Endodermal cell (in vitro differentiated cells): ENCODE measurements around the gene MPDZ. TPM values are rescaled to one million over a fixed set of nuclear protein-coding genes. Genes with fewer than 3 reads are reported as not detected.

Source experiments
- DNase-seq: peaks from one replicate; pipeline ENCODE4 v3.0.0-alpha.2; 2017
- H3K27ac ChIP-seq: 2 replicates; pipeline ENCODE4 v1.5.1; 2013; ENCODE audit warnings: mild to moderate bottlenecking, low read depth, low read length, moderate library complexity
- H3K27me3 ChIP-seq: 2 replicates; pipeline ENCODE4 v1.6.1; 2013; ENCODE audit warnings: mild to moderate bottlenecking, low read length, moderate library complexity; ENCODE audit not compliant: insufficient read depth, control insufficient read depth, poor library complexity, severe bottlenecking
- H3K36me3 ChIP-seq: 2 replicates; pipeline ENCODE4 v1.7.0; 2013; ENCODE audit warnings: mild to moderate bottlenecking, low read length, moderate library complexity; ENCODE audit not compliant: control insufficient read depth, insufficient read depth
- H3K4me1 ChIP-seq: one replicate; pipeline ENCODE4 v1.7.0; 2013; ENCODE audit warnings: low read length; ENCODE audit not compliant: control insufficient read depth, insufficient read depth
- H3K4me3 ChIP-seq: 2 replicates; pipeline ENCODE4 v1.5.1; 2013; ENCODE audit warnings: mild to moderate bottlenecking, low read length, moderate library complexity
- H3K9ac ChIP-seq: 2 replicates; pipeline ENCODE4 v1.6.1; 2013; ENCODE audit warnings: mild to moderate bottlenecking, low read length, moderate library complexity; ENCODE audit not compliant: poor library complexity, severe bottlenecking; ENCODE audit errors: extremely low read depth
- H3K9me3 ChIP-seq: 2 replicates; pipeline ENCODE4 v1.6.1; 2013; ENCODE audit warnings: mild to moderate bottlenecking, low read length, moderate library complexity; ENCODE audit not compliant: control insufficient read depth
- H3K27ac Mint-ChIP-seq: 2 replicates; pipeline ENCODE4 v1.8.0; 2020; ENCODE audit warnings: mixed read lengths
- H3K27me3 Mint-ChIP-seq: 2 replicates; pipeline ENCODE4 v1.8.0; 2021; ENCODE audit warnings: mild to moderate bottlenecking, mixed read lengths; ENCODE audit not compliant: insufficient read depth
- H3K36me3 Mint-ChIP-seq: 2 replicates; pipeline ENCODE4 v1.8.0; 2020; ENCODE audit warnings: low read depth, mixed read lengths
- H3K4me1 Mint-ChIP-seq: 2 replicates; pipeline ENCODE4 v1.8.0; 2020; ENCODE audit warnings: mixed read lengths
- H3K4me3 Mint-ChIP-seq: 2 replicates; pipeline ENCODE4 v1.8.0; 2020; ENCODE audit warnings: mild to moderate bottlenecking, moderate library complexity, mixed read lengths
- H3K9me3 Mint-ChIP-seq: 2 replicates; pipeline ENCODE4 v1.8.0; 2020; ENCODE audit warnings: mild to moderate bottlenecking, mixed read lengths
- CTCF ChIP-seq: fragments of 200-600 bp; sonication (generic); conservative IDR thresholded peaks from 2 replicates; pipeline ENCODE4 v1.5.0; 2021; ENCODE audit warnings: antibody characterized with exemption, mild to moderate bottlenecking
- WGBS, 2 experiments: methylation state at CpG; one replicate each; pipeline versions ENCODE4 v1.1.5 to v1.1.7; 2013; ENCODE audit warnings: missing lambda C conversion rate in 2 of 2, mixed read lengths in 1 of 2; ENCODE audit not compliant: insufficient coverage in 1 of 2, insufficient read length in 1 of 2; 5-methylcytosine and 5-hydroxymethylcytosine counted together
- total RNA-seq, 2 donors: library from RNA; stranded (reverse); fragmentation: NEBNext Ultra II Directional in 1 of 2; extraction: Animal tissue kit (Norgen Biotek cat#: 25700) in 1 of 2; gene quantifications; 2 replicates in 1 of 2; 3 replicates in 1 of 2; pipeline ENCODE4 v1.2.1, GENCODE V29; 2021

Gene MPDZ
- total RNA-seq, 2 donors from 2014 or later = 38.0 to 44.0 TPM

- H3K4me3 Mint-ChIP-seq = no peak overlapping the region
- no peaks in the 10 kb centered on the region for H3K4me1 ChIP-seq
- H3K27ac ChIP-seq = no peak overlapping the region
- H3K27me3 ChIP-seq = no peaks in the 10 kb centered on the region
- no peaks in the 10 kb centered on the region for H3K27me3 Mint-ChIP-seq
- H3K9ac ChIP-seq = no peak overlapping the region
- no peak overlapping the region for H3K4me3 ChIP-seq
- H3K36me3 Mint-ChIP-seq = no peaks in the 10 kb centered on the region
- H3K9me3 Mint-ChIP-seq = no peaks in the 10 kb centered on the region
- no peaks in the 10 kb centered on the region for H3K9me3 ChIP-seq
- H3K27ac Mint-ChIP-seq = no peak overlapping the region
- H3K4me1 Mint-ChIP-seq = no peaks in the 10 kb centered on the region
- no peak for DNase-seq
- H3K36me3 ChIP-seq = no peaks in the 10 kb centered on the region
- TF ChIP-seq CTCF = no peak
These were observed 202.9 kb downstream of the MPDZ start for GRCh38 chr9:13076616-13077015.

GRCh38 chr9:13071921-13072320, 207.6 kb downstream of the MPDZ start:
- Mint-ChIP-seq H3K9me3 (no peaks in the 10 kb centered on the region), H3K36me3 (no peaks in the 10 kb centered on the region), H3K27me3 (no peaks in the 10 kb centered on the region), H3K27ac (no peak overlapping the region), H3K4me1 (no peaks in the 10 kb centered on the region), H3K4me3 (no peak overlapping the region)
- no peak for DNase-seq
- TF ChIP-seq CTCF = no peak
- Histone ChIP-seq H3K4me3 (no peak overlapping the region), H3K9me3 (no peaks in the 10 kb centered on the region), H3K27me3 (no peaks in the 10 kb centered on the region), H3K36me3 (no peaks in the 10 kb centered on the region), H3K9ac (no peak overlapping the region), H3K27ac (no peak overlapping the region), H3K4me1 (no peaks in the 10 kb centered on the region)

- H3K36me3 ChIP-seq = no peaks in the 10 kb centered on the region
- no peaks in the 10 kb centered on the region for H3K27me3 Mint-ChIP-seq
- DNase-seq = no peak
- no peak overlapping the region for H3K4me3 ChIP-seq
- H3K4me1 Mint-ChIP-seq = no peaks in the 10 kb centered on the region
- no peak overlapping the region for H3K4me3 Mint-ChIP-seq
- no peaks in the 10 kb centered on the region for H3K9me3 Mint-ChIP-seq
- H3K4me1 ChIP-seq = no peaks in the 10 kb centered on the region
- H3K27ac Mint-ChIP-seq = no peak overlapping the region
- no peak overlapping the region for H3K27ac ChIP-seq
- no peaks in the 10 kb centered on the region for H3K9me3 ChIP-seq
- no peak for TF ChIP-seq CTCF
- no peak overlapping the region for H3K9ac ChIP-seq
- H3K27me3 ChIP-seq = no peaks in the 10 kb centered on the region
- no peaks in the 10 kb centered on the region for H3K36me3 Mint-ChIP-seq
- 78 to 94% methylated on average over 4 to 12 of the region's 12 CpGs for WGBS, 2 experiments
These were observed 208.6 kb downstream of the MPDZ start for GRCh38 chr9:13070612-13071595.
